ENCODE measurements around the gene BAD.

The BAD gene

GRCh38 chr11:64250415-64251015, 34.0 kb downstream of the BAD start:
- ChIA-PET POLR2A (ENCODE audit: low non-redundant PET) (interaction anchor here (0.6 to 0.7 kb wide), 2 partner anchors 9 to 18 kb away, joined by 3 read pairs; partner anchors contain the start of gene FKBP2), CTCF (interaction anchor here (0.6 to 2.7 kb wide), 10 partner anchors 8 to 102 kb away, joined by 3 to 19 read pairs (median 6); no protein-coding TSS in a partner anchor)
- TF ChIP-seq CTCF (conservative IDR thresholded peaks at IDR 0.05; ENCODE audit: low read depth): no peak
- DNase-seq (ENCODE audit: low spot score): no peak
- H3K27ac ChIP-seq: peak overlapping the region; percentile 98

GRCh38 chr11:64249563-64250414, 34.7 kb downstream of the BAD start:
- no peak for TF ChIP-seq CTCF (conservative IDR thresholded peaks at IDR 0.05; ENCODE audit: low read depth)
- CTCF ChIA-PET: interaction anchor here (0.6 to 2.7 kb wide), 7 partner anchors 7 to 65 kb away, joined by 3 to 19 read pairs (median 6); partner anchors contain the start of genes NUDT22 and TRPT1
- peak overlapping the region; percentile 98 for H3K27ac ChIP-seq
- POLR2A ChIA-PET (ENCODE audit: low non-redundant PET): interaction anchor here (0.5 to 0.7 kb wide), 3 partner anchors 9 to 19 kb away, joined by 3 read pairs; partner anchors contain the start of gene FKBP2
- no peak for DNase-seq (ENCODE audit: low spot score)

GRCh38 chr11:64249038-64249437, 35.4 kb downstream of the BAD start:
- POLR2A ChIA-PET (ENCODE audit: low non-redundant PET): interaction anchor here (0.5 kb wide), 1 partner anchor 19 kb away, joined by 3 read pairs; no protein-coding TSS in a partner anchor
- peak overlapping the region; percentile 98 for H3K27ac ChIP-seq
- CTCF ChIA-PET: interaction anchor here (2.7 kb wide), 1 partner anchor 52 kb away, joined by 19 read pairs; no protein-coding TSS in a partner anchor
- no peak for DNase-seq (ENCODE audit: low spot score)
- no peak for TF ChIP-seq CTCF (conservative IDR thresholded peaks at IDR 0.05; ENCODE audit: low read depth)

GRCh38 chr11:64248578-64248977, 35.9 kb downstream of the BAD start:
- H3K27ac ChIP-seq: peak overlapping the region; percentile 98
- DNase-seq (ENCODE audit: low spot score): no peak
- TF ChIP-seq CTCF (conservative IDR thresholded peaks at IDR 0.05; ENCODE audit: low read depth): no peak
- ChIA-PET POLR2A (ENCODE audit: low non-redundant PET) (no interaction called here), CTCF (no interaction called here)

GRCh38 chr11:64247729-64248531, 36.5 kb downstream of the BAD start:
- peak overlapping the region; percentile 98 for H3K27ac ChIP-seq
- no peak for DNase-seq (ENCODE audit: low spot score)
- CTCF ChIA-PET: interaction anchor here (0.7 kb wide), 1 partner anchor 20 kb away, joined by 3 read pairs; no protein-coding TSS in a partner anchor
- POLR2A ChIA-PET (ENCODE audit: low non-redundant PET): no interaction called here
- no peak for TF ChIP-seq CTCF (conservative IDR thresholded peaks at IDR 0.05; ENCODE audit: low read depth)

All from RWPE1 (cell line).